GM20000 (cell line): ENCODE measurements around the gene ERBB4.

Experiments
- DNase-seq: peaks from one replicate; pipeline ENCODE4 v3.0.0; 2012; ENCODE audit warnings: low spot score
- TF ChIP-seq, protein P1 (sequence below): IDR thresholded peaks from 2 replicates; pipeline ENCODE4 v1.5.1; 2012; ENCODE audit warnings: mild to moderate bottlenecking, control low read depth; ENCODE audit errors: extremely low read depth, missing control alignments

The ERBB4 gene

DNA sequence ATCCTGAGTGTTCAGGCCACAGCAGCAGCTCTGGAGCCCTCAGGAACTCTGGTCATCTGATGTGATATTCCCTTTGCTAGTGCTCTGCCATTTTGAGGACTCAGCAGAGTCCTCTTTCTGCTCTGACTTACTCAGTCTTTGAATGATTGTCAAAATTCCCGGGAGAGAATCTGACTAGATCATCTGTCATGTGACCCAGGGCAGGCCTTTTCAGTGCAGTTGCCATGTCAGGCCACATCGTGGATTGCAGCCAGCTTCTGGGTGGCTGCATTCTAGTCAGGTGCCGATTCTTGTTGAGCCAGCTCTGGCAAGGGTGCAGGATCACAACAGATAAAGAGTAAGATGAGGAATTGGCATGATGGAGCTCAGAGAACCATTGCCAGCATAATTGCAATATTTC is 1186.6 kb downstream of the ERBB4 start:
- no peak for DNase-seq

DNA sequence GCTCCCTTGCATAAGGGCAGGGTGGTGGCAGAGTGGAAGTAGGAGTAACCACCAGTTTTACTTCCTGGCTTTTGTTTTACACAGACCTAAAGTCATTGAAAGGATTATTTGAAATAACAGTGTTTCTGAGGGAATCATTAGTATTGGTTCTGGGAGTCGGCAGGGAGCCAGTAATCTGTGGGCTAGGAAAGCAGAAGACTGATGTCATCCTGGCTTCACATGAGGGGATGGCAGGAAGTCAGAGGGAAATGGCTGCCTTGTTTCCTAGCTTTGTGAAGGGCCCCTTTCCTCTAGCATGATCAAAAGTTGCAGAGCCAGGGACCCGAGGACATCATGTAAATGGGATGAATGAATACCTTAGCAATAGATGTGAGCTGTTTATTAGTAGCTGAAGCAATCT is 1189.6 kb downstream of the ERBB4 start:
- TF ChIP-seq, protein P1, sequence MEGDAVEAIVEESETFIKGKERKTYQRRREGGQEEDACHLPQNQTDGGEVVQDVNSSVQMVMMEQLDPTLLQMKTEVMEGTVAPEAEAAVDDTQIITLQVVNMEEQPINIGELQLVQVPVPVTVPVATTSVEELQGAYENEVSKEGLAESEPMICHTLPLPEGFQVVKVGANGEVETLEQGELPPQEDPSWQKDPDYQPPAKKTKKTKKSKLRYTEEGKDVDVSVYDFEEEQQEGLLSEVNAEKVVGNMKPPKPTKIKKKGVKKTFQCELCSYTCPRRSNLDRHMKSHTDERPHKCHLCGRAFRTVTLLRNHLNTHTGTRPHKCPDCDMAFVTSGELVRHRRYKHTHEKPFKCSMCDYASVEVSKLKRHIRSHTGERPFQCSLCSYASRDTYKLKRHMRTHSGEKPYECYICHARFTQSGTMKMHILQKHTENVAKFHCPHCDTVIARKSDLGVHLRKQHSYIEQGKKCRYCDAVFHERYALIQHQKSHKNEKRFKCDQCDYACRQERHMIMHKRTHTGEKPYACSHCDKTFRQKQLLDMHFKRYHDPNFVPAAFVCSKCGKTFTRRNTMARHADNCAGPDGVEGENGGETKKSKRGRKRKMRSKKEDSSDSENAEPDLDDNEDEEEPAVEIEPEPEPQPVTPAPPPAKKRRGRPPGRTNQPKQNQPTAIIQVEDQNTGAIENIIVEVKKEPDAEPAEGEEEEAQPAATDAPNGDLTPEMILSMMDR = no peak
- DNase-seq = no peak

More for the DNA sequence above, 1186.6 kb downstream of the ERBB4 start:
- TF ChIP-seq, protein P1 = no peak

DNA sequence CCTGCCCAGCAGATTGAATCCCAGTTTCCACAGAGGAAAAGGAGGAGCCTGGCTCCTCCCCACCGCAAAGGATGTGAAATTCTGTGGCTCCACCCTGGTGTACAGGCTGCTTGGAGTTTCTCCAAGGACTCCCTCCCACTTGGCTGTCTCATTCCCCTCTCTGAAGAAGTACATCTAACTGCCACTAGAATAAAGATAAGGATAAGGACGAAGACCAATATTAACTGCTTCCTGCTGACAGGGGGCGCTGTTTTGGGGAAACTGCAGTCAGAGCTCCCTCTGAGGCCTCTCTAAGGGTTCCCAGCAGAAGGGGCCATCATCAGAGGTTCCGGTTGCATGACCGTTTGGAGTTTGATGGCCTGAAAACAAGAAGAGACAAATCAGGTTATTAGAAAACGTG is 1191.3 kb downstream of the ERBB4 start:
- TF ChIP-seq, protein P1 = no peak
- DNase-seq = no peak

DNA sequence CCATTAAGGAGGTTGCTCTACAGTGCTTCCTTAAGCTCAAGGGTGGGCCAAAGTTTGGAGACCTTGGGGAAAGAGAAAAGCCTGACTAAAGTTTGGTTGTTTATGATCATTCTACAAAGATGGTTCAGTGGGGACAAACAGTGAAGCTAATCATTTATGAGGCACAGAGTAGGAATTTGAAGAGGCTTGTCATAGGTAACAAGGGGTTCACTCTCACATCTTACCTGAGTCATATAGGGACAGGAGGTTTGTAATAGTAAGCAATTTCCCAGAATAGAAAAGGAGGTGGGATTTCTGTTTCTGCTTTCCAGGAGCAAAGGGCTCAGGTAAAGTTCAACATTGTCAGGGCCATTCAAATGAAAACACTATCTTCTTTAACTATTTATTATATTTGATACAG is 1194.3 kb downstream of the ERBB4 start:
- TF ChIP-seq, protein P1 = no peak
- no peak for DNase-seq

DNA sequence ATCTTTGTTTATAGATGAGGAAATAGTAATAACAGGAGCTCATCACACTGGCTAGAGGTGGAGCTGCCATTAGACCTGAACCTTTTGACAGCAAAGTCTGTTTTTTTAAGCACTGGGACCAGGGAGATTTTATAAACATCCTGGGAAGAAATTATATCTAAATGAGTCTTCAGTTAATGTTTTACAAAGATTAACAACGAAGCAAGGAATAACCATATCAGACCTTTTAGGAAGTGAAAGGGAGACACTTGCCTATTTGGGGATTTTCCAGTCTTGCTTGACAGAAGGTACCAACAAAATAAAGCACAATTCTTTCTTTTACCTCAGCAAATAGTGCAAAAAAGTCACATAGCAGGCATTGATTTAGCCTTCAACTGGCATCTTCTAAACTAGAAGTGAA is 1205.2 kb downstream of the ERBB4 start:
- TF ChIP-seq, protein P1 = no peak
- DNase-seq = no peak

DNA sequence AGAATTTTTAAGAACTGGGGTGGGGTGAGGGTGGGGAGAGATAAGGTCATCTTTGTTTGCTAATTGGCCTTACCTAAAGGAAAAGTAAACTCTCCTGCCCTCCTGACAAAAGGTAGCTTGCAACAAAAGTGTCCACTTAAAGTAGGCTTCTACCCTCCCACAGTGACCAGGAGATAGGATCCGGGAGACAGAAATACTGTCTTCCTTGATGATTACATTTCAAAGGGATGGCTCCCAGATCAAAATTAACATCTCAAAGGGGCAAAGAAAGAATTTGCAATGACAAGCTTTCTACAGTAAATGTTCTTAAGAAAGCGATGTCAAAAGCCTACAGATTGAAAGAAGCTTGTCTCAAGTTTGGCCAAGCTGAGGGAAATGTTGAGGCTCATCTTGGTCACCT is 1206.9 kb downstream of the ERBB4 start:
- no peak for DNase-seq
- TF ChIP-seq, protein P1 = no peak

DNA sequence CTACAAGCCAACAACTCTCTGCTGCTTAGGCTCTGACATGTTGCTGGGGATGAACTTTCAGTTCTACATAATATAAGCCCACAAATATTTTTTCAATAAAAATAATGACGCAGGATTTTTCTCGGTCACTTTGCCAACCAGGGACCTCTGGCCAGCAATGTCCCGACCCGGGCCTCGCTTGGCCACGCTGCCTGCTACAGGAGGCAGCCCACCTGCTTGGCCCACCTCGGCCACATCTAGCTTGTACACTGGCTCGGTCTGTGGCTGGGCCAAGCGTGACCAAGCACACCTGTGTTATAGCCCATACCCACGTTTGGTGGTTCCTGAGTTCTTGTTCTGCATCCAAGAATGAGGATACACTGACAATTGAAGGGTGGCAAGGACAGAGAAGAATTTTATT is 1208.7 kb downstream of the ERBB4 start:
- TF ChIP-seq, protein P1 = no peak
- DNase-seq = no peak

DNA sequence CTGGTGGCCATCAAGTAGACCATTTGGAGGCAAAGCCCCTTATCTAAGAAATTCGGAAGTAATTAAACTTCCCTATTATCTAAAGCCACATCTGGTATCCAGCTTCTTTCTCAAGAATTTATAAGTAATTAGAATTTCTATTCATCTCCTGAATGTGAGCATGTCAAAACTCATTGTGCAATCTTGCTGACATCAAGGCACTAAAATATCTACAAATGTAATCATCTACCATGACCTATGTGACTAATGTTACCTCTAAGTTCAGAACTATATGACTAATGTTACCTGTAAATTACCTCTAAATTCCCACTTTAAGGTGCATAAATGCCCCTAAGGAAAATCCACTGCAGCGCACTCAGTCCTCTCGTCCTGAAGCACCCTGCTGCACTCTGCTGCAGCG is 1209.2 kb downstream of the ERBB4 start:
- DNase-seq = no peak
- TF ChIP-seq, protein P1 = no peak
